HepG2 (cell line): Measurements from ENCODE around the gene SPNS1. TPM values are rescaled to one million over a fixed set of nuclear protein-coding genes. Genes with fewer than 3 reads are reported as not detected.

ENCODE experiments used
- ARNT2 ChIP-seq: sonication (generic); formaldehyde crosslinking; IDR thresholded peaks from 2 replicates; pipeline ENCODE4 v1.8.0; 2022; ENCODE audit warnings: mild to moderate bottlenecking, low read depth, missing genetic modification reagents, moderate library complexity
- ASH2L ChIP-seq: fragments of 300-600, 200-600 bp; sonication (generic); IDR thresholded peaks from 2 replicates; pipeline ENCODE4 v1.7.0; 2017; ENCODE audit warnings: low read depth, mild to moderate bottlenecking, moderate library complexity, mixed read lengths, low read length; ENCODE audit not compliant: insufficient read length
- ATRX ChIP-seq: sonication (generic); formaldehyde crosslinking; IDR thresholded peaks from 2 replicates; pipeline ENCODE4 v1.4.0; 2020; ENCODE audit warnings: missing genetic modification reagents, borderline replicate concordance
- EHMT2 ChIP-seq: fragments of 200-600 bp; sonication (generic); IDR thresholded peaks from 2 replicates; pipeline ENCODE4 v1.7.0; 2017; ENCODE audit warnings: antibody characterized with exemption, low read depth, low read length, borderline replicate concordance
- HMG20A ChIP-seq: IDR thresholded peaks from 2 replicates; pipeline ENCODE4 v1.6.1; 2016; ENCODE audit warnings: borderline replicate concordance
- JUN ChIP-seq: sonication (generic); formaldehyde crosslinking; IDR thresholded peaks from 2 replicates; pipeline ENCODE4 v1.4.0; 2020; ENCODE audit warnings: mild to moderate bottlenecking, missing genetic modification reagents
- KDM5B ChIP-seq: sonication (generic); formaldehyde crosslinking; IDR thresholded peaks from 2 replicates; pipeline ENCODE4 v1.4.0; 2020; ENCODE audit warnings: missing genetic modification reagents, mild to moderate bottlenecking, borderline replicate concordance
- NPAS2 ChIP-seq: sonication (generic); formaldehyde crosslinking; IDR thresholded peaks from 2 replicates; pipeline ENCODE4 v1.8.0; 2022; ENCODE audit warnings: mild to moderate bottlenecking, missing genetic modification reagents, borderline replicate concordance
- PRMT3 ChIP-seq: sonication (generic); formaldehyde crosslinking; IDR thresholded peaks from 2 replicates; pipeline ENCODE4 v1.8.1; 2022; ENCODE audit warnings: low read depth, mild to moderate bottlenecking, moderate library complexity, missing genetic modification reagents, borderline replicate concordance
- SOX6 ChIP-seq, 2 experiments: fragments of 450-650 bp in 1 of 2; sonication (generic) in 1 of 2; formaldehyde crosslinking in 1 of 2; IDR thresholded peaks; 2 replicates each; pipeline versions ENCODE4 v1.4.0 to v1.6.1; 2017 to 2020; ENCODE audit warnings: antibody characterized with exemption in 1 of 2, mild to moderate bottlenecking in 1 of 2, missing genetic modification reagents in 1 of 2
- ZBTB1 ChIP-seq: sonication (generic); formaldehyde crosslinking; IDR thresholded peaks from 2 replicates; pipeline ENCODE4 v1.4.0; 2020; ENCODE audit warnings: missing genetic modification reagents, borderline replicate concordance
- ZNF10 ChIP-seq: sonication (generic); formaldehyde crosslinking; IDR thresholded peaks from 2 replicates; pipeline ENCODE4 v1.4.0; 2020; ENCODE audit warnings: mild to moderate bottlenecking, low read depth, missing genetic modification reagents, borderline replicate concordance
- ZNF678 ChIP-seq: sonication (generic); formaldehyde crosslinking; IDR thresholded peaks from 2 replicates; pipeline ENCODE4 v1.4.0; 2020; ENCODE audit warnings: mild to moderate bottlenecking, missing genetic modification reagents
- polyA plus RNA-seq, 8 experiments: library from polyadenylated mRNA; depleted of rRNA in 3 of 8; stranded (reverse) in 7 of 8; unstranded in 1 of 8; fragments of >200 nt; fragmentation: Illumina TruSeq in 4 of 8; extraction: Trizol in 4 of 8; gene quantifications; 2 replicates each; pipeline versions ENCODE4 v1.2.1 to v1.2.3, GENCODE V29; 2011 to 2016; ENCODE audit warnings: low read depth in 4 of 8, missing spikeins in 1 of 8, mixed read lengths in 1 of 8; ENCODE audit not compliant: insufficient read depth in 1 of 8
- total RNA-seq, 5 experiments: library from RNA; depleted of rRNA; stranded (reverse); fragments of >200 nt; fragmentation: Illumina TruSeq; extraction: Trizol; gene quantifications; 2 replicates each; pipeline ENCODE4 v1.2.3, GENCODE V29; 2016; ENCODE audit warnings: low read depth in 1 of 5
- TF ChIP-seq, protein P1 (sequence below): sonication (generic); formaldehyde crosslinking; IDR thresholded peaks from one replicate; pipeline ENCODE4 v1.5.1; 2020; ENCODE audit warnings: mild to moderate bottlenecking, missing genetic modification reagents; ENCODE audit errors: not compliant biosample characterization
- TF ChIP-seq, protein P2 (sequence below): sonication (generic); formaldehyde crosslinking; conservative IDR thresholded peaks from 2 replicates; pipeline ENCODE4 v1.5.0; 2020; ENCODE audit warnings: missing genetic modification reagents
- TF ChIP-seq, protein P3 (sequence below): sonication (generic); formaldehyde crosslinking; conservative IDR thresholded peaks from 2 replicates; pipeline ENCODE4 v1.4.0; 2020; ENCODE audit warnings: mild to moderate bottlenecking, missing genetic modification reagents, moderate library complexity

SPNS1 gene
- total and polyA plus RNA-seq, 2 of the 13 experiments (the other 11 are each of a cell fraction or from before 2014, with no cell fraction given) = 25.6 to 38.8 TPM

DNA sequence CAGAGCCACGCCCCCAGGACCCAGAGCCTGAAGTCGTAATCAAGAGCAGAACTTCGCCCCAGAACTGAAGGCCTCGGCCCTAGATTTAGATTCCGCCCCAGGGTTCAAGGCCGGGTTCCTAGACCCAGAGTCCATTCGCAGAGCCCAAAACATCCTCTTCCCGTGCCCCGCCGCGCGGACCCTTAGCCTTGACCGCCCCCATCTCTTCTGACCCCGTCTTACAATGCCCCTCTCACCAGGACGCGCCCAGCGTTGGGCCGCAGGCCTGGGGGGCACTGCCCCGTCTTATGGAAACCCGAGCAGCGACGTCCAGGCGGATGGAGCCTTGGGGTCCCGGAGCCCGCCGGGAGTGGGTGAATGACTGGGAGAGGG lies 37.8 kb upstream of the SPNS1 start (continued):
- no peak for TF ChIP-seq ZNF678 (CRISPR knock-in tag)
- TF ChIP-seq ASH2L = no peak
- 0 out of 2 replicates have a peak, but pooled peaks have one; percentile 34 for TF ChIP-seq JUN (CRISPR knock-in tag)
- no peak; the same call in 1 of the 2 replicates for TF ChIP-seq ARNT2 (CRISPR knock-in tag)
- TF ChIP-seq, protein P1, sequence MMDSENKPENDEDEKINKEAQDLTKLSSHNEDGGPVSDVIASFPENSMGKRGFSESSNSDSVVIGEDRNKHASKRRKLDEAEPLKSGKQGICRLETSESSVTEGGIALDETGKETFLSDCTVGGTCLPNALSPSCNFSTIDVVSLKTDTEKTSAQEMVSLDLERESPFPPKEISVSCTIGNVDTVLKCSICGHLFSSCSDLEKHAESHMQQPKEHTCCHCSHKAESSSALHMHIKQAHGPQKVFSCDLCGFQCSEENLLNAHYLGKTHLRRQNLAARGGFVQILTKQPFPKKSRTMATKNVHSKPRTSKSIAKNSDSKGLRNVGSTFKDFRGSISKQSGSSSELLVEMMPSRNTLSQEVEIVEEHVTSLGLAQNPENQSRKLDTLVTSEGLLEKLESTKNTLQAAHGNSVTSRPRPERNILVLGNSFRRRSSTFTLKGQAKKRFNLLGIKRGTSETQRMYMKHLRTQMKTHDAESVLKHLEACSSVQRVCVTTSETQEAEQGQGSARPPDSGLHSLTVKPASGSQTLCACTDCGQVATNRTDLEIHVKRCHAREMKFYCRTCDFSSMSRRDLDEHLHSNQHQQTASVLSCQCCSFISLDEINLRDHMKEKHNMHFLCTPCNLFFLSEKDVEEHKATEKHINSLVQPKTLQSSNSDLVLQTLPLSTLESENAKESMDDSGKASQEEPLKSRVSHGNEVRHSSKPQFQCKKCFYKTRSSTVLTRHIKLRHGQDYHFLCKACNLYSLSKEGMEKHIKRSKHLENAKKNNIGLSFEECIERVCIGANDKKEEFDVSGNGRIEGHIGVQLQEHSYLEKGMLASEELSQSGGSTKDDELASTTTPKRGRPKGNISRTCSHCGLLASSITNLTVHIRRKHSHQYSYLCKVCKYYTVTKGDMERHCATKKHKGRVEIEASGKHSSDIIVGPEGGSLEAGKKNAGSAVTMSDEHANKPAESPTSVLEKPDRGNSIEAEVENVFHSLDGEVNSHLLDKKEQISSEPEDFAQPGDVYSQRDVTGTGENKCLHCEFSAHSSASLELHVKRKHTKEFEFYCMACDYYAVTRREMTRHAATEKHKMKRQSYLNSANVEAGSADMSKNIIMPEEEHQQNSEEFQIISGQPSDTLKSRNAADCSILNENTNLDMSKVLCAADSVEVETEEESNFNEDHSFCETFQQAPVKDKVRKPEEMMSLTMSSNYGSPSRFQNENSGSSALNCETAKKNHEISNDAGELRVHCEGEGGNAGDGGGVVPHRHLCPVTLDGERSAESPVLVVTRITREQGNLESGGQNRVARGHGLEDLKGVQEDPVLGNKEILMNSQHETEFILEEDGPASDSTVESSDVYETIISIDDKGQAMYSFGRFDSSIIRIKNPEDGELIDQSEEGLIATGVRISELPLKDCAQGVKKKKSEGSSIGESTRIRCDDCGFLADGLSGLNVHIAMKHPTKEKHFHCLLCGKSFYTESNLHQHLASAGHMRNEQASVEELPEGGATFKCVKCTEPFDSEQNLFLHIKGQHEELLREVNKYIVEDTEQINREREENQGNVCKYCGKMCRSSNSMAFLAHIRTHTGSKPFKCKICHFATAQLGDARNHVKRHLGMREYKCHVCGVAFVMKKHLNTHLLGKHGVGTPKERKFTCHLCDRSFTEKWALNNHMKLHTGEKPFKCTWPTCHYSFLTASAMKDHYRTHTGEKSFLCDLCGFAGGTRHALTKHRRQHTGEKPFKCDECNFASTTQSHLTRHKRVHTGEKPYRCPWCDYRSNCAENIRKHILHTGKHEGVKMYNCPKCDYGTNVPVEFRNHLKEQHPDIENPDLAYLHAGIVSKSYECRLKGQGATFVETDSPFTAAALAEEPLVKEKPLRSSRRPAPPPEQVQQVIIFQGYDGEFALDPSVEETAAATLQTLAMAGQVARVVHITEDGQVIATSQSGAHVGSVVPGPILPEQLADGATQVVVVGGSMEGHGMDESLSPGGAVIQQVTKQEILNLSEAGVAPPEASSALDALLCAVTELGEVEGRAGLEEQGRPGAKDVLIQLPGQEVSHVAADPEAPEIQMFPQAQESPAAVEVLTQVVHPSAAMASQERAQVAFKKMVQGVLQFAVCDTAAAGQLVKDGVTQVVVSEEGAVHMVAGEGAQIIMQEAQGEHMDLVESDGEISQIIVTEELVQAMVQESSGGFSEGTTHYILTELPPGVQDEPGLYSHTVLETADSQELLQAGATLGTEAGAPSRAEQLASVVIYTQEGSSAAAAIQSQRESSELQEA (CRISPR knock-in tag) = no peak
- no peak for TF ChIP-seq SOX6 (IDR thresholded peaks at IDR 0.05)
- no peak; the same call in 1 of the 2 replicates for TF ChIP-seq SOX6 (CRISPR knock-in tag; IDR thresholded peaks at IDR 0.05)
- no peak for TF ChIP-seq PRMT3
- TF ChIP-seq, protein P2, sequence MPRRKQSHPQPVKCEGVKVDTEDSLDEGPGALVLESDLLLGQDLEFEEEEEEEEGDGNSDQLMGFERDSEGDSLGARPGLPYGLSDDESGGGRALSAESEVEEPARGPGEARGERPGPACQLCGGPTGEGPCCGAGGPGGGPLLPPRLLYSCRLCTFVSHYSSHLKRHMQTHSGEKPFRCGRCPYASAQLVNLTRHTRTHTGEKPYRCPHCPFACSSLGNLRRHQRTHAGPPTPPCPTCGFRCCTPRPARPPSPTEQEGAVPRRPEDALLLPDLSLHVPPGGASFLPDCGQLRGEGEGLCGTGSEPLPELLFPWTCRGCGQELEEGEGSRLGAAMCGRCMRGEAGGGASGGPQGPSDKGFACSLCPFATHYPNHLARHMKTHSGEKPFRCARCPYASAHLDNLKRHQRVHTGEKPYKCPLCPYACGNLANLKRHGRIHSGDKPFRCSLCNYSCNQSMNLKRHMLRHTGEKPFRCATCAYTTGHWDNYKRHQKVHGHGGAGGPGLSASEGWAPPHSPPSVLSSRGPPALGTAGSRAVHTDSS (CRISPR knock-in tag) = no peak
- no peak for TF ChIP-seq ZNF10 (CRISPR knock-in tag)
- no peak for TF ChIP-seq ZBTB1 (CRISPR knock-in tag)
- no peak for TF ChIP-seq EHMT2
- TF ChIP-seq NPAS2 (CRISPR knock-in tag) = no peak
- TF ChIP-seq, protein P3, sequence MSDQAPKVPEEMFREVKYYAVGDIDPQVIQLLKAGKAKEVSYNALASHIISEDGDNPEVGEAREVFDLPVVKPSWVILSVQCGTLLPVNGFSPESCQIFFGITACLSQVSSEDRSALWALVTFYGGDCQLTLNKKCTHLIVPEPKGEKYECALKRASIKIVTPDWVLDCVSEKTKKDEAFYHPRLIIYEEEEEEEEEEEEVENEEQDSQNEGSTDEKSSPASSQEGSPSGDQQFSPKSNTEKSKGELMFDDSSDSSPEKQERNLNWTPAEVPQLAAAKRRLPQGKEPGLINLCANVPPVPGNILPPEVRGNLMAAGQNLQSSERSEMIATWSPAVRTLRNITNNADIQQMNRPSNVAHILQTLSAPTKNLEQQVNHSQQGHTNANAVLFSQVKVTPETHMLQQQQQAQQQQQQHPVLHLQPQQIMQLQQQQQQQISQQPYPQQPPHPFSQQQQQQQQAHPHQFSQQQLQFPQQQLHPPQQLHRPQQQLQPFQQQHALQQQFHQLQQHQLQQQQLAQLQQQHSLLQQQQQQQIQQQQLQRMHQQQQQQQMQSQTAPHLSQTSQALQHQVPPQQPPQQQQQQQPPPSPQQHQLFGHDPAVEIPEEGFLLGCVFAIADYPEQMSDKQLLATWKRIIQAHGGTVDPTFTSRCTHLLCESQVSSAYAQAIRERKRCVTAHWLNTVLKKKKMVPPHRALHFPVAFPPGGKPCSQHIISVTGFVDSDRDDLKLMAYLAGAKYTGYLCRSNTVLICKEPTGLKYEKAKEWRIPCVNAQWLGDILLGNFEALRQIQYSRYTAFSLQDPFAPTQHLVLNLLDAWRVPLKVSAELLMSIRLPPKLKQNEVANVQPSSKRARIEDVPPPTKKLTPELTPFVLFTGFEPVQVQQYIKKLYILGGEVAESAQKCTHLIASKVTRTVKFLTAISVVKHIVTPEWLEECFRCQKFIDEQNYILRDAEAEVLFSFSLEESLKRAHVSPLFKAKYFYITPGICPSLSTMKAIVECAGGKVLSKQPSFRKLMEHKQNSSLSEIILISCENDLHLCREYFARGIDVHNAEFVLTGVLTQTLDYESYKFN (CRISPR knock-in tag) = peak; percentile 75
- no peak for TF ChIP-seq HMG20A (CRISPR knock-in tag)
- no peak for TF ChIP-seq ATRX
- TF ChIP-seq KDM5B (CRISPR knock-in tag) = no peak
